Ishikawa (cell line): ENCODE data around the gene RFTN1.

Source experiments
- CEBPB ChIP-seq: IDR thresholded peaks from 2 replicates; pipeline ENCODE4 v1.6.1; 2012
- CREB1 ChIP-seq: IDR thresholded peaks from 2 replicates; pipeline ENCODE4 v1.6.1; 2012; ENCODE audit warnings: low read depth
- EGR1 ChIP-seq: IDR thresholded peaks from 2 replicates; pipeline ENCODE4 v1.6.1; 2012
- EP300 ChIP-seq: IDR thresholded peaks from 2 replicates; pipeline ENCODE4 v1.6.1; 2012; ENCODE audit warnings: borderline replicate concordance
- FOXM1 ChIP-seq: IDR thresholded peaks from 2 replicates; pipeline ENCODE4 v1.6.1; 2012; ENCODE audit warnings: low read depth, borderline replicate concordance
- MAX ChIP-seq: IDR thresholded peaks from 2 replicates; pipeline ENCODE4 v1.6.1; 2012
- NFIC ChIP-seq: IDR thresholded peaks from 2 replicates; pipeline ENCODE4 v1.6.1; 2012
- RAD21 ChIP-seq: IDR thresholded peaks from 2 replicates; pipeline ENCODE4 v1.6.1; 2012; ENCODE audit warnings: low read depth
- REST ChIP-seq: IDR thresholded peaks from 2 replicates; pipeline ENCODE4 v1.6.1; 2012; ENCODE audit warnings: low read depth, mild to moderate bottlenecking
- TAF1 ChIP-seq: IDR thresholded peaks from 2 replicates; pipeline ENCODE4 v1.6.1; 2012; ENCODE audit warnings: low read depth, mild to moderate bottlenecking
- TCF12 ChIP-seq: IDR thresholded peaks from 2 replicates; pipeline ENCODE4 v1.6.1; 2012; ENCODE audit warnings: low read depth
- TEAD4 ChIP-seq: IDR thresholded peaks from 2 replicates; pipeline ENCODE4 v1.6.1; 2012
- USF1 ChIP-seq: IDR thresholded peaks from 2 replicates; pipeline ENCODE4 v1.6.1; 2012
- YY1 ChIP-seq: IDR thresholded peaks from 2 replicates; pipeline ENCODE4 v1.6.1; 2012; ENCODE audit warnings: low read depth
- ZBTB7A ChIP-seq: IDR thresholded peaks from 2 replicates; pipeline ENCODE4 v1.6.1; 2012; ENCODE audit warnings: low read depth

Gene RFTN1

GRCh38 chr3:16514021-16514700 lies 662 bp upstream of the RFTN1 start:
- no peak for TF ChIP-seq EGR1
- TF ChIP-seq FOXM1 = no peak
- TF ChIP-seq REST = no peak
- TF ChIP-seq TAF1 = no peak
- no peak for TF ChIP-seq TEAD4
- TF ChIP-seq TCF12 = no peak
- no peak for TF ChIP-seq CEBPB
- no peak for TF ChIP-seq RAD21
- TF ChIP-seq ZBTB7A = no peak
- TF ChIP-seq CREB1 = no peak
- no peak for TF ChIP-seq EP300
- TF ChIP-seq MAX = no peak; the same call in 1 of the 2 replicates
- no peak for TF ChIP-seq USF1
- no peak for TF ChIP-seq YY1
- TF ChIP-seq NFIC = no peak

GRCh38 chr3:16512435-16513140 lies 911 bp downstream of the RFTN1 start:
- TF ChIP-seq CREB1 = no peak
- no peak for TF ChIP-seq EP300
- TF ChIP-seq EGR1 = no peak
- TF ChIP-seq TEAD4 = no peak
- TF ChIP-seq RAD21 = no peak
- no peak for TF ChIP-seq TAF1
- TF ChIP-seq TCF12 = no peak
- TF ChIP-seq CEBPB = no peak
- TF ChIP-seq NFIC = no peak
- TF ChIP-seq USF1 = no peak

GRCh38 chr3:16511681-16512434 lies 1.6 kb downstream of the RFTN1 start:
- TF ChIP-seq TEAD4 = no peak
- TF ChIP-seq CREB1 = no peak
- TF ChIP-seq NFIC = no peak

- no peak for TF ChIP-seq TCF12
- no peak for TF ChIP-seq USF1
- no peak for TF ChIP-seq YY1
- TF ChIP-seq MAX = no peak
- no peak for TF ChIP-seq NFIC
- no peak for TF ChIP-seq FOXM1
- no peak for TF ChIP-seq EGR1
- no peak for TF ChIP-seq RAD21
- no peak for TF ChIP-seq ZBTB7A
- TF ChIP-seq EP300 = no peak
- no peak for TF ChIP-seq CEBPB
- no peak for TF ChIP-seq TEAD4
- no peak for TF ChIP-seq TAF1
- no peak for TF ChIP-seq CREB1
These were observed 2.7 kb downstream of the RFTN1 start for GRCh38 chr3:16510620-16511319.

GRCh38 chr3:16509721-16510619 lies 3.5 kb downstream of the RFTN1 start:
- TF ChIP-seq RAD21 (no peak), TCF12 (no peak), TAF1 (no peak), EGR1 (no peak), YY1 (no peak), NFIC (no peak), MAX (no peak), EP300 (no peak), FOXM1 (no peak), USF1 (no peak), ZBTB7A (no peak), TEAD4 (no peak)
